CD14-positive monocyte (primary cell): ENCODE results near the gene NMNAT3. TPM values are rescaled to one million over a fixed set of nuclear protein-coding genes. Genes with fewer than 3 reads are reported as not detected.

Experiments used
- DNase-seq, 3 donors: peaks; one replicate each; pipeline ENCODE4 v3.0.0-alpha.2; 2011 to 2022
- H2AFZ ChIP-seq: 2 replicates; pipeline ENCODE4 v1.6.0; 2012; ENCODE audit warnings: mild to moderate bottlenecking, low read depth, low read length, inconsistent platforms; ENCODE audit not compliant: insufficient read depth, poor library complexity, severe bottlenecking
- H3K27ac ChIP-seq, 2 donors: 1 replicate in 1 of 2; 2 replicates in 1 of 2; pipeline ENCODE4 v1.5.1; 2012 to 2013; ENCODE audit warnings: low read length in 2 of 2, control low read depth in 1 of 2, inconsistent platforms in 1 of 2, low read depth in 1 of 2, mild to moderate bottlenecking in 1 of 2
- H3K27me3 ChIP-seq, 2 donors: one replicate each; pipeline versions ENCODE4 v1.6.0 to v1.6.1; 2011 to 2013; ENCODE audit warnings: low read length in 2 of 2; ENCODE audit not compliant: control insufficient read depth in 2 of 2, insufficient read depth in 2 of 2
- H3K36me3 ChIP-seq, 2 donors: replicated peaks in 1 of 2; 1 replicate in 1 of 2; 2 replicates in 1 of 2; pipeline versions ENCODE4 v1.5.1 to v1.6.1; 2012 to 2013; ENCODE audit warnings: low read length in 2 of 2, control low read depth in 1 of 2, inconsistent platforms in 1 of 2, mild to moderate bottlenecking in 1 of 2; ENCODE audit not compliant: insufficient read depth in 2 of 2, control insufficient read depth in 1 of 2
- H3K4me1 ChIP-seq, 2 donors: 1 replicate in 1 of 2; 2 replicates in 1 of 2; pipeline versions ENCODE4 v1.5.1 to v1.6.1; 2012 to 2013; ENCODE audit warnings: low read length in 2 of 2, control low read depth in 1 of 2, inconsistent platforms in 1 of 2, mild to moderate bottlenecking in 1 of 2, moderate library complexity in 1 of 2; ENCODE audit not compliant: insufficient read depth in 2 of 2, control insufficient read depth in 1 of 2
- H3K4me2 ChIP-seq: replicated peaks from 2 replicates; pipeline ENCODE3; 2012; ENCODE audit warnings: low read length, moderate library complexity, mild to moderate bottlenecking; ENCODE audit not compliant: poor library complexity, severe bottlenecking; ENCODE audit errors: extremely low read depth
- H3K4me3 ChIP-seq, 3 experiments: fragments of 200-600 bp in 1 of 3; sonication (generic) in 1 of 3; replicated peaks in 1 of 3; 1 replicate in 2 of 3; 2 replicates in 1 of 3; pipeline ENCODE4 v1.5.1; 2011 to 2013; ENCODE audit warnings: low read length in 3 of 3, mild to moderate bottlenecking in 3 of 3, control low read depth in 2 of 3, low read depth in 2 of 3, inconsistent platforms in 1 of 3, moderate library complexity in 1 of 3
- H3K79me2 ChIP-seq: 2 replicates; pipeline ENCODE4 v1.6.0; 2012; ENCODE audit warnings: mild to moderate bottlenecking, control low read depth, inconsistent platforms, low read length, moderate library complexity; ENCODE audit not compliant: insufficient read depth
- H3K9ac ChIP-seq: 2 replicates; pipeline ENCODE4 v1.6.0; 2017; ENCODE audit warnings: low read length, mild to moderate bottlenecking; ENCODE audit not compliant: insufficient read depth, poor library complexity, severe bottlenecking
- H3K9me3 ChIP-seq, 2 donors: replicated peaks in 1 of 2; 1 replicate in 1 of 2; 2 replicates in 1 of 2; pipeline versions ENCODE4 v1.5.1 to v1.6.1; 2012 to 2013; ENCODE audit warnings: low read length in 2 of 2, control low read depth in 1 of 2; ENCODE audit not compliant: control insufficient read depth in 1 of 2, insufficient read depth in 1 of 2
- H4K20me1 ChIP-seq: 2 replicates; pipeline ENCODE4 v1.6.0; 2012; ENCODE audit warnings: mild to moderate bottlenecking, low read length, control low read depth, moderate library complexity; ENCODE audit not compliant: insufficient read depth
- H3K27ac Mint-ChIP-seq, 7 donors: one replicate each; pipeline ENCODE4 v1.8.0; 2020; ENCODE audit warnings: mild to moderate bottlenecking in 7 of 7, mixed read lengths in 7 of 7, moderate library complexity in 6 of 7, inconsistent platforms in 2 of 7
- H3K27me3 Mint-ChIP-seq, 3 donors: one replicate each; pipeline ENCODE4 v1.8.0; 2021 to 2022; ENCODE audit warnings: low read depth in 3 of 3, mild to moderate bottlenecking in 3 of 3, mixed read lengths in 3 of 3, moderate library complexity in 3 of 3, inconsistent platforms in 1 of 3
- H3K36me3 Mint-ChIP-seq, 2 donors: one replicate each; pipeline ENCODE4 v1.8.0; 2020; ENCODE audit warnings: mixed read lengths in 2 of 2, inconsistent platforms in 1 of 2, mild to moderate bottlenecking in 1 of 2
- H3K4me1 Mint-ChIP-seq: one replicate; pipeline ENCODE4 v1.8.0; 2020; ENCODE audit warnings: mild to moderate bottlenecking, mixed read lengths
- H3K4me3 Mint-ChIP-seq, 2 donors: one replicate each; pipeline ENCODE4 v1.8.0; 2020; ENCODE audit warnings: mild to moderate bottlenecking in 2 of 2, mixed read lengths in 2 of 2, moderate library complexity in 1 of 2
- H3K9me3 Mint-ChIP-seq, 7 donors: one replicate each; pipeline ENCODE4 v1.8.0; 2020 to 2022; ENCODE audit warnings: mixed read lengths in 7 of 7, mild to moderate bottlenecking in 6 of 7, moderate library complexity in 6 of 7, inconsistent platforms in 2 of 7
- WGBS: methylation state at CpG from one replicate; pipeline ENCODE4 v1.1.5; 2013; ENCODE audit warnings: missing lambda C conversion rate; ENCODE audit not compliant: insufficient coverage; 5-methylcytosine and 5-hydroxymethylcytosine counted together
- intact Hi-C, 2 donors: fragments of 100-400 bp; cut with micrococcal nuclease; formaldehyde crosslinking; loops; one replicate each; pipeline versions ENCODE4 v1.15.0 to v1.15.1; 2023
- polyA minus RNA-seq: library from RNA; depleted of rRNA, polyadenylated mRNA; stranded (reverse); fragments of >200 nt; gene quantifications from 2 replicates; pipeline ENCODE4 v1.2.3, GENCODE V29; 2012
- polyA plus RNA-seq, 3 donors: library from polyadenylated mRNA; depleted of rRNA in 1 of 3; unstranded in 2 of 3; stranded (reverse) in 1 of 3; fragments of 300-500 nt in 2 of 3; fragments of >200 nt in 1 of 3; fragmentation: Illumina TruSeq in 2 of 3; gene quantifications; 1 replicate in 2 of 3; 2 replicates in 1 of 3; pipeline ENCODE4 v1.2.3, GENCODE V29; 2012 to 2021
- total RNA-seq, 12 experiments: library from RNA in 1 of 12; stranded (reverse) in 1 of 12; fragments of 120-200 nt in 1 of 12; gene quantifications; one replicate each; pipeline ENCODE4 v1.2.4 and lab custom pipeline; 2013 to 2026; ENCODE audit warnings: mixed read lengths in 6 of 12, inconsistent platforms in 1 of 12
- TF ChIP-seq, protein P1 (sequence below): fragments of 200-600 bp; IDR thresholded peaks from one replicate; pipeline ENCODE4 v1.8.0; 2022; ENCODE audit warnings: antibody characterized with exemption, mild to moderate bottlenecking

Gene NMNAT3
- total RNA-seq (2013) = 5.9 TPM
- polyA plus RNA-seq (1 to 10 TPM; 1.4 to 5.7 (median 2.9) TPM), polyA minus RNA-seq (3.9 and 4.2 TPM in 2 replicates), total RNA-seq (lab: John Stamatoyannopoulos, UW) (0.46 to 5.7 (median 1.8) reads per million in 11 experiments)

DNA sequence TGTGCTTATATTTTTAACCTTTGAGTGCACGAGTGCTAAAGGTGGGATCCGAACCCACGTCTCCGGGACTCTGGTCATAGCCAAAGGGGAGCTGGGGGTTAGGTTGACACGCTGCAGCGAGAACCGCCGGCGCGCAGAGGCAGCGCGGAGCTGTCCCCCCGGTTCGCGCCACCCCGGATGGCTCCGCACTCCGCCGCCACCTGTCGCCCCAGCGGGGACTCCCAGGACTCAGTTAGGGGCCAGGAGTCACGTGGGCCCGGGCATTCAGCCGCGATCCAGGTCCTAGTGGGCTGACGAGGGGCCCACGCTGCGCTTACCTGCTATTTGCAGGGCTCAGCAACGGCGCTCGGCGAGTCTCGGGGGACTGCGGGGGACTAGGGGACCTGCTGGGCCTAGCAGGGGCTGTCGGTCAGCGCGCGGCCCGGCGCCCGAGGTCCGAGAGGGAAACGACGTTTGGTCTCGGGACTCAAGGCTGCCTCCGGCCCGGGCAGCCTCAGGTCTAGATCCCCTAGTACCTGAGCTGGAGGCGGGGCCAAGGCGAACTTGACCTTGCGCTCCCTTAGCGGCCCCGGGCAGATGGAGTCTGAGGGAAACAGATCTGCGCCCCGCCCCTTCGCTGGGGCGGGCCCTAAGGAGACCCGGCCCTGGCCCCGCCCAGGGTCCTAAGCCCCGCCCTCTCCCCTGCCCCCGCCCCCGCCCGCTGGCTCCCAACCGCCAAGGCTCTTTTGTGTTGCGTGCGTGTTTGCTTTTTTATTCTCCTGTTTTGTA, at the start of gene NMNAT3:
NMNAT3 (minus strand) TSS at position 585 of the 768 bp plus-strand sequence. CDS start 50,248 bp downstream, outside the sequence.
- H3K27me3 ChIP-seq = no peaks in the 10 kb centered on the region
- no peaks in the 10 kb centered on the region for H3K79me2 ChIP-seq
- Mint-ChIP-seq H3K27ac (peak within 1 kb of the TSS; percentile 7 to 82 (median 60)), H3K4me3 (peak within 1 kb of the TSS; percentile 85 to 88), H3K36me3 (no peaks in the 10 kb centered on the region), H3K4me1 (peaks cover 19% of the 10 kb centered on the region), H3K9me3 (no peaks in the 10 kb centered on the region), H3K27me3 (peaks cover 1 to 4% (median 3%) of the 10 kb centered on the region in 3 donors)
- peak within 1 kb of the TSS; percentile 91 to 96 (median 95) for H3K4me3 ChIP-seq
- H3K36me3 ChIP-seq = no peaks in the 10 kb centered on the region
- no peaks in the 10 kb centered on the region for H3K9me3 ChIP-seq
- peak within 1 kb of the TSS; percentile 100 for H2AFZ ChIP-seq
- peak; percentile 71 to 84 (median 77) for DNase-seq
- intact Hi-C loops = no loop called here
- H3K4me2 ChIP-seq = peak within 1 kb of the TSS; percentile 95
- H3K4me1 ChIP-seq = peaks cover 15% of the 10 kb centered on the region in 2 donors
- TF ChIP-seq, protein P1, sequence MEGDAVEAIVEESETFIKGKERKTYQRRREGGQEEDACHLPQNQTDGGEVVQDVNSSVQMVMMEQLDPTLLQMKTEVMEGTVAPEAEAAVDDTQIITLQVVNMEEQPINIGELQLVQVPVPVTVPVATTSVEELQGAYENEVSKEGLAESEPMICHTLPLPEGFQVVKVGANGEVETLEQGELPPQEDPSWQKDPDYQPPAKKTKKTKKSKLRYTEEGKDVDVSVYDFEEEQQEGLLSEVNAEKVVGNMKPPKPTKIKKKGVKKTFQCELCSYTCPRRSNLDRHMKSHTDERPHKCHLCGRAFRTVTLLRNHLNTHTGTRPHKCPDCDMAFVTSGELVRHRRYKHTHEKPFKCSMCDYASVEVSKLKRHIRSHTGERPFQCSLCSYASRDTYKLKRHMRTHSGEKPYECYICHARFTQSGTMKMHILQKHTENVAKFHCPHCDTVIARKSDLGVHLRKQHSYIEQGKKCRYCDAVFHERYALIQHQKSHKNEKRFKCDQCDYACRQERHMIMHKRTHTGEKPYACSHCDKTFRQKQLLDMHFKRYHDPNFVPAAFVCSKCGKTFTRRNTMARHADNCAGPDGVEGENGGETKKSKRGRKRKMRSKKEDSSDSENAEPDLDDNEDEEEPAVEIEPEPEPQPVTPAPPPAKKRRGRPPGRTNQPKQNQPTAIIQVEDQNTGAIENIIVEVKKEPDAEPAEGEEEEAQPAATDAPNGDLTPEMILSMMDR = no peak
- WGBS = under 1% methylated on average over 58 of the region's 65 CpGs
- H4K20me1 ChIP-seq = no peaks in the 10 kb centered on the region
- H3K9ac ChIP-seq = peak within 1 kb of the TSS; percentile 79
- H3K27ac ChIP-seq = peak within 1 kb of the TSS in 1 of 2 donors; percentile 63

DNA sequence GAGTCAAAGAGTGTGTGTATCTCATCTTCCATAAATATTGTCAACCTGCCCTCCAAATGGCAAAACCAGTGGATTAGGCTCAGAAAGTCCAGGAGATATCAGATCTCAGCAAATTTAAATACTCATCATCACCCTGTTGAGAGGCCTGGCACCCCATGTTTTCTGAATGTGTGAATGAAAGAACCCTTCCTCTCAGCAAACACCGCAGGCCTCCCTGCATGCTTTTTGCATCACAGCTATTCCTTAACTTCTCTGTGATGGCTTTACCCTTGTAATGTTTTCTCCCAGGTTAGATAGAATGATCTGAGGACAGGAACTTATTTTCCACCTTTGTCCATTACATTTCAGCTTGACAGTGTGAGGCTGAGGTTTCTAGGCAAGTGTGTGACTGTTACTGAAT, 43.6 kb upstream of the NMNAT3 start:
- Mint-ChIP-seq H3K9me3 (peaks cover 0 to 4% (median 0%) of the 10 kb centered on the region in 7 donors), H3K36me3 (no peaks in the 10 kb centered on the region), H3K4me1 (peaks cover 12% of the 10 kb centered on the region), H3K27ac (no peak overlapping the region), H3K4me3 (no peak overlapping the region), H3K27me3 (peaks cover 0 to 2% (median 0%) of the 10 kb centered on the region in 3 donors)
- DNase-seq = no peak
- H2AFZ ChIP-seq = no peak overlapping the region
- H4K20me1 ChIP-seq = no peaks in the 10 kb centered on the region
- TF ChIP-seq, protein P1 = no peak
- H3K27ac ChIP-seq = no peak overlapping the region
- no peak overlapping the region for H3K4me2 ChIP-seq
- H3K9ac ChIP-seq = no peak overlapping the region
- no peaks in the 10 kb centered on the region for H3K79me2 ChIP-seq
- H3K4me3 ChIP-seq = no peak overlapping the region
- H3K36me3 ChIP-seq = no peaks in the 10 kb centered on the region
- intact Hi-C loops = no loop called here
- no CpG with 5 or more reads among the region's 1 CpG for WGBS
- H3K4me1 ChIP-seq = peaks cover 4% of the 10 kb centered on the region in 2 donors
- no peaks in the 10 kb centered on the region for H3K9me3 ChIP-seq
- no peaks in the 10 kb centered on the region for H3K27me3 ChIP-seq
